GM18526 (cell line): ENCODE results near the gene SLC1A4.

ENCODE experiments used
- POLR2A ChIP-seq: IDR thresholded peaks from 3 replicates; pipeline ENCODE4 v1.6.1; 2011; ENCODE audit not compliant: insufficient read length; ENCODE audit errors: extremely low read depth

SLC1A4 gene

DNA sequence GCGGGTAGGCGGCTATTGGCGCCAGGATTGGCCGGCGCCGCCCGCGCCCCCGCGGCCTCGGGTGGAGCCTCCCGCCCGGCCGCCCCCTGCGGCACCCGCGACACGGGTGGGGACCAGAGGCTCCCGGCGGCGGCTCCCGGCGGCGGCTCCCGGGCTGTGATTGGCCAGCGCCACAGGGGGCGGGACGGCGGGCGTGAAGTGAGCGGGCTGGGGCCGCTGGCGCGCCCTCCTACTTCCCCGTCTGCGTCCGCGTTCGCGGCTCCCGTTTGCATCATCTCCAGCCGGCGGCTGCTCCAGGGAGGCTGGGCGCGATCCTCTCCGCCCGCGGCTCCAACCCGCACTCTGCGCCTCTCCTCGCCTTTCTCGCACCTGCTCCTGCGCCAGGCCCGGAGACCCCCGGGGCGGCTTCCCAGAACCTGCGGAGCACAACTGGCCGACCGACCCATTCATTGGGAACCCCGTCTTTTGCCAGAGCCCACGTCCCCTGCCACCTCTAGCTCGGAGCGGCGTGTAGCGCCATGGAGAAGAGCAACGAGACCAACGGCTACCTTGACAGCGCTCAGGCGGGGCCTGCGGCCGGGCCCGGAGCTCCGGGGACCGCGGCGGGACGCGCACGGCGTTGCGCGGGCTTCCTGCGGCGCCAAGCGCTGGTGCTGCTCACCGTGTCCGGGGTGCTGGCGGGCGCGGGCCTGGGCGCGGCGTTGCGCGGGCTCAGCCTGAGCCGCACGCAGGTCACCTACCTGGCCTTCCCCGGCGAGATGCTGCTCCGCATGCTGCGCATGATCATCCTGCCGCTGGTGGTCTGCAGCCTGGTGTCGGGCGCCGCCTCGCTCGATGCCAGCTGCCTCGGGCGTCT is at the start of gene SLC1A4:
Gene SLC1A4, plus strand, starts transcription at position 274 of the 856 bp plus-strand sequence. Its CDS starts 245 bp downstream, at position 519.
- peak; percentile 80 for TF ChIP-seq POLR2A

DNA sequence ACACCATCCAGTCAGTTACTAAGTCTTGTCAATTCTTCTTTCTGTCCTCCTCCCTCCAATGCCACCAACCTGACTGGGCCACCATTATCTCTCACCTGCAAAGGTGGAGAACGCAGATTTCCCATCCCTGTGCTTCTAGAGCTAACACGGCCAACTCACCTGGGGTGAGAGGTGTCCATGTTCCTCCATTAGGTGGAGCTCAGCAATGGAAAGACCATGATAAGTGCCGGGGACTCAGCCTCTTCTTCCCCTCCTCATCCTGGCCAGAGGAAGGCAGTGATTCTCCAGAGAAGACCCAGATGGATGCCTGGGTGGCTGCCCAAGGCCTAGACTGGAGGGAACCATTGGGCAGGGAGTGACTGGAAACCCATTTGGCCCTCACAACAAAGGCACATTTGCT is 48.1 kb upstream of the SLC1A4 start:
- no peak for TF ChIP-seq POLR2A

DNA sequence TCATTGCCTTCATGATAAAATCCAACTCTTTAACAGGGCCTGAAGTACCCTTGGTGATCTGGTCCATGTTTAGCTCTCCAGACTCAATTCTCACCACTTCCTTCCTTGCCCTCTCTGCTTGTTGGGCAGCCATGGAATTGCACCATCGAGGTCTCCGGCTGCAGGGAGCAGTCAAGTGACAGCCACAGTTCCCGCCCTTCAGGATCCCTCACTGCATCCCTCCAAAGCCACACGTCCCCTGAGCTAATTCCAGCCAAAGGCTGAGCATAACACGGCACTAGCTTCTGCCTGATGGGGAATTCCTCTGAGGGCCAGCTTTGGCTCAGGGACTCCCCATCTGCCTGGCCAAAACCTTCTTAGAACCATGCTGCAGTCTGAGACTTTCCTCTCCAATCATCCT is 47.4 kb upstream of the SLC1A4 start:
- TF ChIP-seq POLR2A: no peak

DNA sequence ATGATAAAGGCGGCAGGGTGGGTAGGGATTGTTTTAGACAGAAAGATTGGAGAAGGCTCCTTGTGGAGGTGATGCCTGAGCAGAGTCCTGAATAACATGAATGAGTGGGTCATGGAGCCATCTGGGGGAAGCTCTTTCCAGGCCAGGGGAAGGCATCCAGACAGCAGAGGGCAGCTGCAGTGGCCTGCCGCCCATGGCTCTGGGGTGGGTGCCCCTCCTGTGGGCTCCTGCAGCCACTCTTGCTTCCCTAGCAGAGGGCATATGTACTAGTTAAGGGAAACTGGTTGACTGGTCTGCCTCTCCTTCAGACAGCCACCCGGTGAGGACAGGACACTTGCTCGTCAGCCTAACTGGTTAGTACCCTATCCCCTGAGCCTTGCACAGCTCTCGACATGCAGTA is 46.5 kb upstream of the SLC1A4 start:
- no peak for TF ChIP-seq POLR2A

DNA sequence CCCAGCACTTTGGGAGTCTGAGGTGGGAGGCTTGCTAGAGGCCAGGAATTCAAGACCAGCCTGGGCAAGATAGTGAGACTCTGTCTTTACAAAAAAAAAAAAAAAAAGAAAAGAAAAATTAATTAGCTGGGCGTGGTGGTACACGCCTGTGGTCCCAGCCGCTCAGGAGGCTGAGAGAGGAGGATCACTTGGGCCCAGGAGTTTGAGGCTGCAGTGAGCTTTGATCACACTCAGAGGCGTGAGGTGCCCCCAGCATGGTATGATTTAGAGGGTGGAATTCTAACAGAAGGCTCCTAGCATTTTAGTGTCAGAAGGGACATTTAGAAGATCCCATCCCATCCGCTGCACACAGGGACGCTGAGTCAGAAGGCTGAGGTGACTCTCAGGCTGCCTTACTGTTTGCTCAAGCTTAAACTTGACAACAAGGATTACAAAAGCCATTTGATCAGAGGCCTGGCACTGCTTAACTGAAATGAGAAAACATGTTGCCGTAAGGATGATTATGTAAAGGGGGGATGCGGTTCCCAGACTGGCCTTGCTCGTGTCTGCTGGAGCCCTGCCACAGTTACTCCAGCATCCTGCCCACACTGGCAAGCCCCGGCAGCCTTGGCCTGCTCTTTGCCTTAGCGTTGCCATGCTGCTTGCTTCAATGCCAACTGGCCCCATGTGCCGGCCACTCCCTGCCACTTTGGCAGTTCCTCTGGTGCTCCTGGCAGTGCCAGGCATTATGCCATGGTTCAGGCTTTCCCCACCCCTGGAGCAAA is 45.6 kb upstream of the SLC1A4 start:
- TF ChIP-seq POLR2A: no peak

DNA sequence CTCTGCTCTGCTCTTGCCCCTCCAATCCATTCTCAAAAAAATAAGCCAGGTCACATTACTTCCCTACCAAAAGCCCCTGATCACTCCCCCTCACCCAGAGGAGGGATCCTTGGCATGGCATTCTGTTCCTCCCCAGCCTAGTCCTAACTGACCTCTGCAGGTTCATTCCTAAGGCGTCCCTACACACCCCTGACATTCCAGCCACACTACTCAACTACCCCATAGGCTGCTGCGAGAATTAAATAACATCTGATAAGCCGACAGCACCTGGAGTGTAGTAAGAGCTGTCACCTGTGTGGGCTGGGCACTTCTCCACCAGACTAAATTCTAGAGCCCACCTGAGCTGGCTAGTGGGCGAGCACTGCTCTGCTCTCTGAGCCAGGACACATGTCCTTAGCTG is 44.7 kb upstream of the SLC1A4 start:
- no peak for TF ChIP-seq POLR2A

DNA sequence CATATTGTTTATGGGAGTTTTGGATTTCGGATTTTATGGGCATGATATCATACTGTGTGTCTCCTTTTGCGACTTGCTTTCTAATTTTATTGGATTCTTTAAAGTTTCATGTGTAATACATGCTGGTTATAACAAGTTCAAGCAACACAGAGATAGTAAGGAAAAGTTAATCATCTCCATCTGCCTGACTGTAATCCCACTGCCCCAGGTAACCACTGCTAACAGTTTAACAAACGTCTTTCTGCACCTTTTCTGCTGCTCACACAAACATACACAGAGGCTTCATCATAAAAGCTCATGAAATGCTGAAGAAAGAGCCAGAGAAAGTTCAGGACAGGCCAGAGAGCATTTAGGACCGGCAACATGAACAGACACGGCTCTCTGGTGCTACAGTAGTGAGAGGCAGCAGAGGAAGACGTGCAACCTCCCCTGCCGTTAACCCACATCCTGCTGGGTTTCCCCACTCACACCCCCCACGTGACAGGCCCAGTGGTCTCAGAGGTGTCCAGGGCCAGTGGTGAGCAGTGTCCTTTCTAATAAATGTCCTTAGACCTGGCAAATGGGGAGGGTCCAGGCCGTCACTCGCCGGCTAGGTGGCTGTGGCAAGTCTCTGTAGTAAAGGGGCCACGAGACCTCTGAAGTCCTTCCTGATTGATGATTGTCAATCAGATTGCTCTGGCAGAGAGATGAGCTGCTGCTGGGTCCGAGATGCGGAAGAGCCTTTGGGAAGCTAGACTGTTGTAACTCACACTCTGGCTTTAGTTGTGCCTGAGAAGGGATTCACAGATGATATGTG is 43.0 kb upstream of the SLC1A4 start:
- TF ChIP-seq POLR2A: peak; percentile 64

DNA sequence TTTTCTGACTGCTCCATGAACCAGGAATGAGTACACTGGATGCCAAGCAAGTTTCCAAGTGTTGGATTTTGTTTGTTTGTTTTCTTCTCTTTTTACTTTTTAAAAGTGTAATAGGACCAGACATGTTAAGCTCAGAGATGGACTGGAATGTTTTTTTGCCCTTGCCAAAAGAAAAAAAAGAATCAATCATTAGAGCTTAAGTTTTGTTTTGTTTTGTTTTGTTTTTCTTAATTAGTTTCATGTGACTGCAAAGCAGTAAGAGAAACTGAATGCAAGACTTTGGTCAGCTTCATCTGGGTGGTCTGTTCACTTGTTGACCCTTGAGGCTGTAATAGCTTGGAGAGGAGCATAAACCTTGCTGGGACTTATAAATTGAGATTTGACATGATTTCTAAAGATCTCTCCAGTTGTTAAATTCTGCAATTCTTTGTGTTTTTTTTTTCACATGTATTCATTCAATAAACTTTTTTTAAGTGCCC is 42.4 kb upstream of the SLC1A4 start:
- TF ChIP-seq POLR2A: no peak

DNA sequence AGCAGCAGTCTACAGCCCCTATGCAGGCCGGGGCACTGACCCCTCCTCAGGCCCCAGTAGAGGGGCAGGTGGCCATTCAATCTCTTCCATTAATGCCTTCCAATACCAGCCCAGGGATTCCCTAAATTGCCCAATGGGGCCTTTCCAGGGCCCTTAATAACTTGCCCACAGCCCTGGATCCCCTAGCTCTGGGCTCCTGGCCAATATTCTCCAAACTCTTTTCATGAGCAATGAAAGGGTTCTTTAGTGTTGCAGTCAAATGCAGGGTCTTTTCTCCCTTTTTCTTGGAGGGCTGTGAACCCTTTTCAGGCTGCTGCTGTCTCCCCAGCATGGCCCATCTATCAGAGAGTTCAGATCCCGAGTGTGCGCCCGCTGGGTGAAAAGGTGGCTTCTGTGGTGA is 41.3 kb upstream of the SLC1A4 start:
- TF ChIP-seq POLR2A: no peak

DNA sequence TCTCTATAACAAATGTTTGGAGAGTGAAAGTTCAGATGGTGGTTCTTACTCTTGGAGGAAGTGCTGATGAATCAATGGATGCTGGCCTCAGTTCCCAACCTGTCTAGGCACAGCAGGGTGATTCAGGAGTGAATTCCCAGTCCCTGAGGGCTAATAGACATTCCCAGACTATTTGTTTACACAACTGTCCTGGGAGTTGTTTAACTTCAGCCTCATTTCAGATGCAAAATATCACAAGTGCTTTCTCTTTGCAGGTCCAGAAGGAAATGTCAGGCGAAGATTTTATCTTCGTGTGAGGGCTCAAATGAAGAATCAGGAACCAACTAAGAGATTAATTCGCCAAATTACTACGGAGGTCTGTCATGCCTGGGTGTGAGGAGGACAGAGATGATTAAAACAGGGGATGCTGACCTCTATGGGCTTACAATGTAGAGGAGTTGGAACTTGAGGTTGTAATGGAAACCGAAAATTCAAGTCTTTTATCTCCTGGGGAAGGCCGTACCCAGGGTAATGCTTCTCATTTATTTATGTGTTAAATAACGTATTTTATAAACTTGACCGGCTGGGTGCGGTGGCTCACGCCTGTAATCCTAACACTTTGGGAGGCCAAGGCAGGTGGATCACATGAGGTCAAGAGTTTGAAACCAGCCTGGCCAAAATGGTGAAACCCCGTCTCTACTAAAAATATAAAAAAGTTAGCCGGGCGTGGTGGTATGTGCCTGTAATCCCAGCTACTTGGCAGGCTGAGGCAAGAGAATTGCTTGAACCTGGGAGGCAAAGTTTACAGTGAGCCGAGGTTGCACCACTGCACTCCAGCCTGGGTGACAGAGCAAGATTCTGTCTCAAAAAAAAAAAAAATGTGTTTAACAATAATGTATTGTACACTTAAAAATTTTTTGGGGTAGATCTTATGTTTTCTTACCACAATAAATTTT is 38.7 kb upstream of the SLC1A4 start:
- TF ChIP-seq POLR2A: no peak

DNA sequence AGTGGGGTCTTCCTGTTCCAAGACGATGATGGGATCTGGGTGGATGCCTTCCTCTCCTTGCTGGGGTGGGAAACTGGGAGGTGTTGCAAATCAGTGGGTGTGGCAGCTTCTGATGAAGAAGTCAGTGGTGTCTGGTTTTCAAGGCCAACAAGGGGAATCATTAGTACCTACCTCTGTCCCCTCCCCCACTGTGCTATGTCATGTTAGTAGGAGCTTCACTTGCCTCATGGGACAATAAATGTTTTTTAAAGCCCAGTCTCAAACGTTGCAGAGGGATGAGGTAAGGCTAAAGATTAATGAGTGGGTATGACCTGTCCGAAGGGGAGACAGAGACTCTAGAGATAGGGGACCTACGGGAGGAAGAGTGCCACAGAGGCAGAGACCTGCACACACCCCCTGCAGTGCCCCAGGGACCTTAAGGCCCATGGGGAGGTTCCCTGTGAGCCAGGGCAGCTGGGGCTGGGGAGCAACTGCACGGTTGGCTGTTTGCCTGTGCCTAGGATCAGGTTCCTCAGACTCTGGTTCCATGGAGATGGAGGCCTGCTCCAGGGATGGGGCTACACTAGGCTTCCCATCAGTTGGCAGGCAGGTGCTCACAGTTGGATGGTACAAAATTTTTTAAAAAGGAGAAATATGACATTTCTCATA is 37.8 kb upstream of the SLC1A4 start:
- TF ChIP-seq POLR2A: no peak

DNA sequence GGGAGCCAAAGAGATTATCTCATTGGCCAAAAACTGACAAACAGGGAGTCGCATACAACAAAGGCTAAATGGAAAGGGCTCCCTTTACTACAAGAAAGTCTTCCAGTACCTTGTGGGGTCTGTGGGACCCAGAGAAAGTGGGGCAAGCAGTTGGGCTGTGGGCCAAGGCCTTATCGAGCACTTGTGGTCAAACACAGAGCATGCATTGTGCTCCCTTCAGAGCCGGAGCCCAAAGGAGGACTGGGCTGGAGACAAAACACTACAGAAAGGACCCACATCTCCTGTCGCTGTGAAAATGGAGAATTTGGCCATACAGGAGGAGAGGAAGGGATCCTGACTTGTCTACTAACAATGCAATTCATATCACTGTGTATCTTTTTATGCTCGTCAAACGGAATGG is 37.1 kb upstream of the SLC1A4 start:
- no peak for TF ChIP-seq POLR2A

DNA sequence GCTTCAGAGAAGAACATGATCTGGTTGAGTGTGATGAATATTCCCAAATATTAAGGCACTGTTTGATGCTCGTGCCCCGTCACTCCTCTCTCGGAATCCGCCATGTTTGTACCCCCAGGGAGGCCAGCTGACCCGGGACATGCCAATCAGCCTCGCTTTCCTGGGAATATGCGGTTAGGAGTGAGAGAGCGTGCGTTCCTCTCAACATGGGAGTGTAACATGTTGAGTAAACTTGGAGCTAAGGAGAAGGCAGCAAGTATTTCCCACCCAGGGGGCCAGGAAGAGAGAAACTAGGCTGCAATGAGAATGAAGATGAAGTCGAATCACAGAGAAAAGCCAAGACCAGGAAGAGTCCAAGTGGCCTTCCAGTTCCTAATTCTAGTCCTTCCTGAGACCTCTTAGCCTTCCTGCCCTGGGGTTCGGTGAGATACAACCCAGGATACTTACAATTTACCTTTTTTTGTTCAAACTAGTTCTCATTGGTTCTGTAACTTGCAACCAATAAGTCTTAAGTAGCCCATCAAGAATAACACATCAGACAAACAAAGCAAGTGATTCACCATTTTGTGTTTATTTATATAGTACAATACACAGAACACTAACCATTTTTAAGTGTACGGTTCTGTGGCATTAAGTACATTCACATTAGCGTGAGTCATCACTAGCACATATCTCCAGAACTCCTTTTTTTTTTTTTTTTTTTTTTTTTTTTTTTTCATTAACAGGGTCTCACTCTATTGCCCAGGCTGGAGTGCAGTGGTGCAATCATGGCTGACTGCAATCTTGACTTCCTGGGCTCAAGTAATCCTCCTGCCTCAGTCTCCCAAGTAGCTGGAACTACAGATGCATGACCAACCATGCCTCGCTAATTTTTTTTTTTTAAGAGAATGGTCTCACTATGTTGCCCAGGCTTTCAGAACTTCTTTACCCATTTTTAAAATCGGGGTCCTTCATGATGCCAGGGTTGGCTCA is 36.4 kb upstream of the SLC1A4 start:
- TF ChIP-seq POLR2A: no peak

DNA sequence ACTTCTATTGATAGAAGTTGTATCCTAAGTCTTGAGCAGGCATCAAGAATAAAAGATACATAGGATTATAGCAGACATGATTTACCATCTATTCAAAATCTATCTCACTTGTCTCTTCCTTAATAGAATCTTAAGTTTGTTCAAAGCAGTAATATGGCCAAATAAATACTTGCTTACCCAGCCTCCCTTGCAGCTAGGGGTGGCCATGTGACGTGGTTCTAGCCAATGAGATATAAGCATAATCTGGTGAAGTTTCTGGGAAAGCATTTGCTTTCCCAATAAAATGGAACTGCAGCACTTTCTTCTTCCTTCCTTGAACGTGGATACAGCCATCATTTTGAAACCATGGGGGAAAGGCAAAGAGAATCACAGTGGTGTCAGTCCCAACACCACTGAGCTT is 33.7 kb upstream of the SLC1A4 start:
- TF ChIP-seq POLR2A: no peak
